Omental fat pad (tissue), 4 donors: ENCODE results near the gene LETM1. TPM values are rescaled to one million over a fixed set of nuclear protein-coding genes. Genes with fewer than 3 reads are reported as not detected.

Experiments used
- ATAC-seq: fragments of 150-250 bp; one replicate; pipeline ENCODE4 v1.9.1; 2016; ENCODE audit warnings: mild to moderate bottlenecking, moderate library complexity; ENCODE audit not compliant: low FRiP score
- DNase-seq: peaks from one replicate; pipeline ENCODE4 v3.0.0-alpha.2; 2019; ENCODE audit warnings: low spot score
- total RNA-seq, 4 donors: library from RNA; depleted of rRNA; stranded (reverse); fragments of >200 nt; gene quantifications; one replicate each; pipeline ENCODE4 v1.1.0, GENCODE V29; 2016
- TF ChIP-seq, protein P1 (sequence below), 3 donors: fragments of 450-650 bp; IDR thresholded peaks; one replicate each; pipeline ENCODE4 v1.5.1; 2016 to 2017; ENCODE audit warnings: antibody characterized with exemption in 3 of 3, mild to moderate bottlenecking in 3 of 3, moderate library complexity in 2 of 3

LETM1 gene
- total RNA-seq, 4 donors from 2014 or later = 42.2 to 104 (median 52.8) TPM

DNA sequence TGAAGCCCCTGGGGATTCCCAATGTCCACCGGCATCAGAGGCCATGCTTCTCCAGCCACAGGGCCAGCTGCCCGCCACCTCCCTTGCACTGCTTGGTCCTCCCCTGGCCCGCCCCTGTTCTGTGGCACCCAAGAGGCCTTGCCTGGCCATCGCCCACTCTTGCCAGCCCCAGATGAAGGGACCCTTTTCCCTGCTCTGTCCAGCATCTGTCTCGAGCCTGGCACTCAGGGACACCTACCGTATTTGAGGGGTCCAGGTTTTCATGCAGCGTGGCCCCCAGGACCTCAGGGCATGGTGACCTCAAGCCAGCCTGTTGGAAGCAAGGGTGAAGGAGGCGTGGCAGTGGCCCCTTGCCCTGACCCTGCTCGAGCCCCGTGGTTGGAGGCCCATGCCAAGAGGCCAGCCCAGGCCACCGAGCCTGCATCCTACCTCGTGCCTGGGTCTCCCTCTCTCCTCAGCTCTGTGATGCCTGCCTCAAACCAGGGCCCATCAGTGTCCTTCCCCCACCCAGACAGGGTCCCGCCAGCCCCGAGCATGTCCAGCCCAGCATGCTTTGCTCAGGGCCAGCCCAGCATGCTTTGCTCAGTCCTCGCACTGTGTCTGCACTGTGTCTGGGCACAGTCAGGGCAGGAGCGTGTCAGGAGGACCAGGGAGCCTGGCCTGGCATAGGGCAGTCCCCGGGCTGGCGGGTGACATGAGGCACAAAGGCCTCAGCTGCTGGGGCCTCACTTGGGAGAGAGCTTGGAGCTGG is 77.1 kb downstream of the LETM1 start:
- ATAC-seq (no peak), DNase-seq (no peak)
- TF ChIP-seq, protein P1, sequence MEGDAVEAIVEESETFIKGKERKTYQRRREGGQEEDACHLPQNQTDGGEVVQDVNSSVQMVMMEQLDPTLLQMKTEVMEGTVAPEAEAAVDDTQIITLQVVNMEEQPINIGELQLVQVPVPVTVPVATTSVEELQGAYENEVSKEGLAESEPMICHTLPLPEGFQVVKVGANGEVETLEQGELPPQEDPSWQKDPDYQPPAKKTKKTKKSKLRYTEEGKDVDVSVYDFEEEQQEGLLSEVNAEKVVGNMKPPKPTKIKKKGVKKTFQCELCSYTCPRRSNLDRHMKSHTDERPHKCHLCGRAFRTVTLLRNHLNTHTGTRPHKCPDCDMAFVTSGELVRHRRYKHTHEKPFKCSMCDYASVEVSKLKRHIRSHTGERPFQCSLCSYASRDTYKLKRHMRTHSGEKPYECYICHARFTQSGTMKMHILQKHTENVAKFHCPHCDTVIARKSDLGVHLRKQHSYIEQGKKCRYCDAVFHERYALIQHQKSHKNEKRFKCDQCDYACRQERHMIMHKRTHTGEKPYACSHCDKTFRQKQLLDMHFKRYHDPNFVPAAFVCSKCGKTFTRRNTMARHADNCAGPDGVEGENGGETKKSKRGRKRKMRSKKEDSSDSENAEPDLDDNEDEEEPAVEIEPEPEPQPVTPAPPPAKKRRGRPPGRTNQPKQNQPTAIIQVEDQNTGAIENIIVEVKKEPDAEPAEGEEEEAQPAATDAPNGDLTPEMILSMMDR (IDR thresholded peaks at IDR 0.05) = no peak

DNA sequence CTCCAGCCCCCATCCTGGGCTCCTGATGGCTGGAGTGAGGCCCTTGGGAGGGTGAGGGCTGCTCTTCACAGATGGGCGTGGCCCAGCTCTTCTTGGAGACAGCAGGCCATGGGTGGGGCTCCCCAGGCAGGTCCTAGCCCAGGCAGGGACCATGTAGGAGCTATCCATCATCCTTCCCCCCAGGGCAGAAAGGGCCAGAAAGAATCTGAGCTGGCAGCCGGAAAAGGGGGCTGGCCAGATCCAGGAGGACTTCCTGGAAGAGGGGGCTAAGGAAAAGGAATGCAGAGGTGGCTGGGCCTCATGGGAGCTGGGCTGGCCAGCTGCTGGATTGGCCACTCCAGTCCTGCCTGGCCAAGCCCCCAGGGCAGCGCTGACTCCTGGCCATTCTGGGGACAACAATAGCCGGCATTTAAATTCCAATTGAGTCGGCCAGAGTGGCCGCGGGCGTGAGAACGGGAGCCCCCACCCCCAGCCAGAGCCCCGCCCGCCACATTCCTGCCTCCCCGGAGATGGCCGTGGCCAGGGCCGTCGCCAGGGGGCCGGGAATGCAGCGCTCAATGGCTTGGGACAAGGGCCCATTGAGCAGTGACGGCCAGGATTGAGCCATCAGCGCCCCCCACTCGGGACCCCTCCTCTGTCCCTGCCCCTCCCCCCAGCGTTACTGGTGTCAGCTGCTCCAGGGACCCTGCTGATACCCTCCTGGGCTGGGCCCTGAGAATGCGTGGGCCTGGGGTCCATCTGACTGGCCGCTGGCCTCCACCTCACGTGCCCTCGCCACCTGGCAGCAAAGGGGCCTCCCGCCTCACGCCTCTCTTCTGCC is 77.9 kb downstream of the LETM1 start:
- TF ChIP-seq, protein P1 (IDR thresholded peaks at IDR 0.05) = no peak
- ATAC-seq = no peak
- no peak for DNase-seq

DNA sequence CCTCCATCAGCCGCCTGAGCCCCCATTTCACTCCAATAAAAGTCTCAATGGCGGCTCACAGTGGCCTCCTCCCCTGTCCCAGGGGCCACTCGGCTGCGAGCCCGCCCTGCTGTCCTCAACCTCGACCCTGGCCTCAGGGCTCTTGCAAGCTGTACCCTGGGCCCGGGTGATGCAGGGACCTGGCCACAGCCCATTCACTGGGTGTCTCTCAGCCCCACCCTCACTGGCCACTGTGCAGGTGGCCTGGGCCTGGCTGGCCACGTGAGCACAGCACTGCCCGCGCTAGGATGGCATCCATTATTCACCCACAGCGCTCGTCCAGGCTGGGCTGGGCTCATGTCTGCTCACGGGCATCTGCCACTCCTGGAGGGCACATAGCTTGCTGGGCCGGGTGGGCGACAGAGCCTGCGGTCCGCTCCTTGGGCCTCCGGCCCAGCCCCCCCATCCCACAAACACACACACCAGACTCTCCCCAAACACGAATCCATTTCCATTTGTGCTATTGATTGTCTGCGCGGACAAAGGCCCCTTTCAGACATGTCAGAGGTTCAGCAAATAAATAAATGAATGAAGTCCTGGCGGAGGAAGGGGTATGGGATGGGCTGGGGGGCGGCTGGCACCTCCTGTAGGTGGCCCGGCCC is 79.3 kb downstream of the LETM1 start:
- no peak for ATAC-seq
- no peak for DNase-seq
- TF ChIP-seq, protein P1 (IDR thresholded peaks at IDR 0.05) = no peak

DNA sequence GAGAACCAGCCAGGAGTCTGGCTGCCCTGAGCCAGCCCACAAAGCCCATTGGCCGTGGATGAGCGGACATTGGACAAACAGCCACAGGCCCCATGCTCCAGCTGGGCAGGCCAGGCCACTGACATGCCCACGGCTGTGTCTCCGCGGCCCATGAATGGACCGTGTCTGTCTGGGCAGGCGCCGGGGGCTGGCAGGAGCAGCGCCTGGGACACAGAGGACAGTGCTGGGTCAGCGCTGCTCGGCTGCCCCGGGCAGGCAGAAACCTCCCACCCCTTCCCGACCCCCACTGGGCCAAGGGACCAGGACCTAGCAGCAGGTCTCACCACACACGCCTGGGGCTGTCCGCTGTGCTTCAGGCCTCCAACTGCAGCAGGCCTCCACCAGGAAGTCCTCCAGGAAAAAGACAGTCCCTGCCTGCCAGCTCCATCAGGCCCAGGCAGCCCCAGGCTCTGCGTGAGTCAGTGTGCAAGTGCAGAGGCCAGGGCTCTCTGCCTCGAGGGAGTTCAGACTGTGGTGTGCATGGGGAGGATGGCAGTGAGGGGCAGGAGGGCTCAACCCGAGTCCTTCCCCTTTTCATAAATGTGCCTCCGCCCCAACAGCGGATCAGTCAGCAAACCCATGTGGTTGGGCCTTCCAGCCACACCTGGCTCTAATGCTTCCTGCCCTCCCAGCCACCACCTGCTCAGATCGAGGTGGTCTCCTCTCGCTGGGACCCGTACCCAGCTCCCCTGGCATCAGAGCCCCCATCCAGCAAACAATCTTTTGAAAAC is 80.0 kb downstream of the LETM1 start:
- DNase-seq = no peak
- ATAC-seq = no peak
- TF ChIP-seq, protein P1 (IDR thresholded peaks at IDR 0.05) = no peak

DNA sequence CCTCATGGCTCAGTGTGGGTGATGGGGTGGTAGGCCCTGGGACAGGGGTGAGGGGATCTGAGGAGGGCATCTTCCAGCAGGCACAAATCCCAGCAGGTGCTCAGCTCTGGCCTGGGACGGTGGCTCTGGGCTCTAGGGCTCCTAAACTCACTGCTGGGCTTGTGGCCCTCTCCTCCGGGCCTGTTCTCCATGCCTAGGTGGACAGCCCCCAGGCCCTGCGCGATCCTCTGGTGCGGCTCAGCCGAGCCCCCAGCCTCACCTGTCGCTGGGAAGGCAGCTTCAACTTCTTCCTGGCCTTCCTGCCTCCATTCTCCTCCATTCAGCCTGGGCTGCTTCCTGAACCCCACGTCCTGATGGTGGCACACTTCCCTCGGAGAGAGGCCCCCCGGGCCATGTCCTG is 82.2 kb downstream of the LETM1 start:
- DNase-seq (no peak), ATAC-seq (no peak)
- TF ChIP-seq, protein P1 (IDR thresholded peaks at IDR 0.05) = no peak

DNA sequence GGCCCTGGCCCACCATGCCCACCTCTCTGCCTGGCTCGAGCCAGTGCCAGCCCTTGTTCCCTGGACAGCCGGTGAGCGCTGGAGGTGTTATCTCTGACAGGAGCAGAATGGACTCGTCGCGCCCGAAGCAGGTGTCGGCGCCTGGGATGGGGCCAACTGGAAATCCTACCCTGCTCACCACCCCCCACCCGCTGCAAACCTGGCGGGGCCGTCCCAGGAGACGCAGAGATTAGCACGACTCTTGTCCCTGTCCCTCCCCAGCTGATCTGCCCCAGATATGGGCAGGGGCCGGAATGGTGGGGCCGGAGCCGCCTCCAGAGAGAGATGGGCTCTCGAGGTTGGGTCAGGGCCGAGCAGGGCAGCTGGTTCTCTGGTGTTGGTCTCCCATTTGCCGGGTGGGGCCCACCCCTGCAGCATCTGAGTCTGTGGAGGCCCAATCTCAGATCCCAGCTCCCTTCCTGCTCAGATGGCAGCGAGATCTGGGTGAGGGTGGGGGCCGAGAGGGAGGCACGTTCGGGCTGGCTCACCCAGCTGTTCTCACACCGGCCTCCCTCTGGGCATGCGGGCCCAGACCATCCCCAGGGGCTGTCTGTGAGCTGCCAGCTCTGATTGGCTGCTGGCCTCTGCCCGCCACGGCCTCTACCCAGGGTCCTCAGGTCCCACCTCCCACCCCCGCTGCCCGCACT is 83.0 kb downstream of the LETM1 start:
- TF ChIP-seq, protein P1 (IDR thresholded peaks at IDR 0.05) = no peak
- DNase-seq (no peak), ATAC-seq (no peak)
